ENCODE measurements around the gene ERC2. TPM values are rescaled to one million over a fixed set of nuclear protein-coding genes. Genes with fewer than 3 reads are reported as not detected.

The ERC2 gene
- total RNA-seq, 1 donor from 2014 or later = 32.5 TPM

- TF ChIP-seq, protein P1, sequence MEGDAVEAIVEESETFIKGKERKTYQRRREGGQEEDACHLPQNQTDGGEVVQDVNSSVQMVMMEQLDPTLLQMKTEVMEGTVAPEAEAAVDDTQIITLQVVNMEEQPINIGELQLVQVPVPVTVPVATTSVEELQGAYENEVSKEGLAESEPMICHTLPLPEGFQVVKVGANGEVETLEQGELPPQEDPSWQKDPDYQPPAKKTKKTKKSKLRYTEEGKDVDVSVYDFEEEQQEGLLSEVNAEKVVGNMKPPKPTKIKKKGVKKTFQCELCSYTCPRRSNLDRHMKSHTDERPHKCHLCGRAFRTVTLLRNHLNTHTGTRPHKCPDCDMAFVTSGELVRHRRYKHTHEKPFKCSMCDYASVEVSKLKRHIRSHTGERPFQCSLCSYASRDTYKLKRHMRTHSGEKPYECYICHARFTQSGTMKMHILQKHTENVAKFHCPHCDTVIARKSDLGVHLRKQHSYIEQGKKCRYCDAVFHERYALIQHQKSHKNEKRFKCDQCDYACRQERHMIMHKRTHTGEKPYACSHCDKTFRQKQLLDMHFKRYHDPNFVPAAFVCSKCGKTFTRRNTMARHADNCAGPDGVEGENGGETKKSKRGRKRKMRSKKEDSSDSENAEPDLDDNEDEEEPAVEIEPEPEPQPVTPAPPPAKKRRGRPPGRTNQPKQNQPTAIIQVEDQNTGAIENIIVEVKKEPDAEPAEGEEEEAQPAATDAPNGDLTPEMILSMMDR (IDR thresholded peaks at IDR 0.05; ENCODE audit: unreplicated experiment) = no peak
- Mint-ChIP-seq H3K9me3 (ENCODE audit: low read depth) (no peaks in the 10 kb centered on the region), H3K36me3 (ENCODE audit: insufficient read depth) (no peaks in the 10 kb centered on the region), H3K4me3 (ENCODE audit: low read depth) (no peak overlapping the region), H3K27me3 (no peaks in the 10 kb centered on the region), H3K4me1 (ENCODE audit: low read depth) (no peaks in the 10 kb centered on the region), H3K27ac (no peak overlapping the region)
- DNase-seq (ENCODE audit: low spot score, unreplicated experiment) = no peak
Measured at GRCh38 chr3:55668359-55668758, 799.9 kb downstream of the ERC2 start.

DNA sequence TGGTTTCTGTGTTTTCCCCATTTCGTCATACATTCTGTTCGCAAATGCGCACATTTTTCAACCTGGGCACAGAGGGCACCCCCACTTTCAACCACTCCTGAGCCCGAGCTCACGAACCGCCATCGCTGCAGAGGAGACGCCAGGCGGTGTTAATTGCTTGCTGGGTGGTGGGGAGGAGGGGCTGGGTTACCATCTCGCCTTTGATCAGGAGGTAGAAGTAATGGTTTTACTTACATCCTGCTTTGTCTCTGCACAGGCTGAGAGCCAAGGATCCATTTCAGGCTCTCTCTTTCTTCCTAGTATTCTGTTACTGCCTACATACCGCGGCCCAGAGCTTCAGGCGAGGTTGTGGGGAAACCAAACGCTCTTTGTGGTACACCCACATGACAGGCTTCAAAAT lies 803.9 kb downstream of the ERC2 start:
- no peaks in the 10 kb centered on the region for H3K27me3 Mint-ChIP-seq
- peak overlapping the region; percentile 49 for H3K27ac Mint-ChIP-seq
- H3K4me3 Mint-ChIP-seq (ENCODE audit: low read depth) = no peak overlapping the region
- H3K36me3 Mint-ChIP-seq (ENCODE audit: insufficient read depth) = peaks cover 1% of the 10 kb centered on the region
- no peaks in the 10 kb centered on the region for H3K4me1 Mint-ChIP-seq (ENCODE audit: low read depth)
- no peaks in the 10 kb centered on the region for H3K9me3 Mint-ChIP-seq (ENCODE audit: low read depth)
- DNase-seq (ENCODE audit: low spot score, unreplicated experiment) = no peak
- TF ChIP-seq, protein P1 (IDR thresholded peaks at IDR 0.05; ENCODE audit: unreplicated experiment) = no peak

DNA sequence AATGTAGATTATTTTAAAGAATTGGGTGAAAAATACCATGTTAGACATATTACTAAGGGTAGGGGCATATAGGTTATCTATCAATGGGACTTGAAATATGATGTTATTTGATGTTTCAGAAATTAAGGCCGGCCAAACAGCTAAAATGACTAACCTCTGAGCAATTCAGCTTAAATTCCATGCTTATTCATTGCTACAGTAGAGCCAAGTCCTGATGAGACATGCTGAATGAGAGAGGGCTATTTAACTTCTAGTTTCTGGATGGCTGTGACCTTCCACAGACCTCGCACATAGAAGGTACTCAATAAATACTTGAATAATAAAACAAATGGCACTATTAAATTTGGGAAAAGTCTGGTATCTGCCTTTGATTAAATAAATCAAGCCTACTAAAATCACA lies 805.6 kb downstream of the ERC2 start:
- TF ChIP-seq, protein P1 (IDR thresholded peaks at IDR 0.05; ENCODE audit: unreplicated experiment) = no peak
- no peak overlapping the region for H3K27ac Mint-ChIP-seq
- no peaks in the 10 kb centered on the region for H3K27me3 Mint-ChIP-seq
- no peaks in the 10 kb centered on the region for H3K9me3 Mint-ChIP-seq (ENCODE audit: low read depth)
- no peak for DNase-seq (ENCODE audit: low spot score, unreplicated experiment)
- peaks cover 1% of the 10 kb centered on the region for H3K36me3 Mint-ChIP-seq (ENCODE audit: insufficient read depth)
- H3K4me3 Mint-ChIP-seq (ENCODE audit: low read depth) = no peak overlapping the region
- H3K4me1 Mint-ChIP-seq (ENCODE audit: low read depth) = no peaks in the 10 kb centered on the region

GRCh38 chr3:55661571-55661970 lies 806.7 kb downstream of the ERC2 start:
- Mint-ChIP-seq H3K4me1 (ENCODE audit: low read depth) (no peaks in the 10 kb centered on the region), H3K27ac (no peak overlapping the region), H3K36me3 (ENCODE audit: insufficient read depth) (peaks cover 1% of the 10 kb centered on the region), H3K27me3 (no peaks in the 10 kb centered on the region), H3K9me3 (ENCODE audit: low read depth) (no peaks in the 10 kb centered on the region), H3K4me3 (ENCODE audit: low read depth) (no peak overlapping the region)
- TF ChIP-seq, protein P1 (IDR thresholded peaks at IDR 0.05; ENCODE audit: unreplicated experiment) = no peak
- no peak for DNase-seq (ENCODE audit: low spot score, unreplicated experiment)

- Mint-ChIP-seq H3K4me1 (ENCODE audit: low read depth) (no peaks in the 10 kb centered on the region), H3K27me3 (no peaks in the 10 kb centered on the region), H3K9me3 (ENCODE audit: low read depth) (no peaks in the 10 kb centered on the region), H3K4me3 (ENCODE audit: low read depth) (no peak overlapping the region), H3K36me3 (ENCODE audit: insufficient read depth) (peaks cover 1% of the 10 kb centered on the region), H3K27ac (no peak overlapping the region)
- TF ChIP-seq, protein P1 (IDR thresholded peaks at IDR 0.05; ENCODE audit: unreplicated experiment) = no peak
- DNase-seq (ENCODE audit: low spot score, unreplicated experiment) = no peak
Measured at GRCh38 chr3:55661141-55661540, 807.1 kb downstream of the ERC2 start.
